A673 (cell line): ENCODE measurements around the gene KRTAP19-4. TPM values are rescaled to one million over a fixed set of nuclear protein-coding genes. Genes with fewer than 3 reads are reported as not detected.

Experiments used
- BruUV-seq: library from RNA; stranded (reverse); fragments of 400-500 nt; replicated peaks from 2 replicates; lab custom pipeline; 2021; lab: Mats Ljungman, UMichigan
- CTCF ChIA-PET: fragments of 300-600 bp; sonication (Branson Sonifier 250); formaldehyde crosslinking; loops from one replicate; lab custom pipeline; 2022; ENCODE audit warnings: antibody characterized with exemption; lab: Charles Lee
- POLR2A ChIA-PET: fragments of 300-600 bp; sonication (Branson Sonifier 250); formaldehyde crosslinking; loops from one replicate; lab custom pipeline; 2022; ENCODE audit warnings: antibody characterized with exemption; ENCODE audit not compliant: low non-redundant PET; lab: Charles Lee
- DNase-seq: peaks from one replicate; pipeline ENCODE4 v3.0.0-alpha.2; 2015; ENCODE audit warnings: low spot score
- H3K27ac ChIP-seq: fragments of 200-600 bp; sonication (generic); 2 replicates; pipeline ENCODE4 v1.5.1; 2016; ENCODE audit warnings: mixed run types, low read depth, mild to moderate bottlenecking, mixed read lengths, antibody characterized with exemption, low read length; ENCODE audit not compliant: poor library complexity, severe bottlenecking
- H3K27me3 ChIP-seq: fragments of 200-600 bp; sonication (generic); replicated peaks from 2 replicates; pipeline ENCODE4 v1.6.1; 2017; ENCODE audit warnings: mixed run types, low read depth, mild to moderate bottlenecking, mixed read lengths, antibody characterized with exemption, low read length; ENCODE audit not compliant: insufficient read depth, poor library complexity
- H3K36me3 ChIP-seq: fragments of 200-600 bp; sonication (generic); 2 replicates; pipeline ENCODE4 v1.6.1; 2016; ENCODE audit warnings: mixed run types, mild to moderate bottlenecking, mixed read lengths, antibody characterized with exemption, low read length; ENCODE audit not compliant: insufficient read depth, poor library complexity, severe bottlenecking
- H3K4me1 ChIP-seq: fragments of 200-600 bp; sonication (generic); 2 replicates; pipeline ENCODE4 v1.6.1; 2017; ENCODE audit warnings: mixed run types, mild to moderate bottlenecking, mixed read lengths, antibody characterized with exemption, low read length; ENCODE audit not compliant: insufficient read depth, poor library complexity, severe bottlenecking
- H3K4me3 ChIP-seq: fragments of 200-600 bp; sonication (generic); 2 replicates; pipeline ENCODE4 v1.5.1; 2016; ENCODE audit warnings: low read depth, mixed run types, mild to moderate bottlenecking, mixed read lengths, low read length; ENCODE audit not compliant: poor library complexity, severe bottlenecking
- H3K9me3 ChIP-seq: fragments of 200-600 bp; sonication (generic); 2 replicates; pipeline ENCODE4 v1.6.1; 2016; ENCODE audit warnings: mixed run types, low read depth, mild to moderate bottlenecking, mixed read lengths, antibody characterized with exemption, low read length; ENCODE audit not compliant: poor library complexity, severe bottlenecking
- CTCF ChIP-seq: fragments of 300-800, 200-600 bp; sonication (generic); conservative IDR thresholded peaks from 2 replicates; pipeline ENCODE4 v1.5.1; 2017; ENCODE audit warnings: low read depth, mild to moderate bottlenecking, antibody characterized with exemption, low read length, moderate library complexity, mixed read lengths
- EZH2 ChIP-seq: fragments of 200-600 bp; sonication (generic); IDR thresholded peaks from 2 replicates; pipeline ENCODE4 v1.6.1; 2017; ENCODE audit warnings: borderline replicate concordance, low read depth, mild to moderate bottlenecking, mixed read lengths, antibody characterized with exemption, low read length; ENCODE audit not compliant: poor library complexity, severe bottlenecking
- intact Hi-C: fragments of 100-400 bp; cut with micrococcal nuclease; formaldehyde crosslinking; loops from one replicate; pipeline ENCODE4 v1.10.0; 2022; ENCODE audit not compliant: unreplicated experiment
- total RNA-seq: library from RNA; stranded (reverse); gene quantifications from 2 replicates; pipeline ENCODE4 v1.2.3, GENCODE V29; 2021

KRTAP19-4 gene
- total RNA-seq, 1 experiment from 2014 or later, result not detected

GRCh38 chr21:30482130-30482529 lies 14.8 kb downstream of the KRTAP19-4 start:
- Histone ChIP-seq H3K27ac (no peak overlapping the region), H3K36me3 (no peaks in the 10 kb centered on the region), H3K4me3 (no peak overlapping the region), H3K9me3 (peaks cover 3% of the 10 kb centered on the region), H3K4me1 (no peaks in the 10 kb centered on the region), H3K27me3 (no peaks in the 10 kb centered on the region)
- no peak for TF ChIP-seq CTCF
- TF ChIP-seq EZH2, result no peak
- ChIA-PET POLR2A (no interaction called here), CTCF (no interaction called here)
- DNase-seq, result no peak
- BruUV-seq, result no TSS peak
- intact Hi-C loops, result no loop called here

GRCh38 chr21:30480145-30480544 lies 16.8 kb downstream of the KRTAP19-4 start, which contains the start of gene KRTAP19-1:
Gene KRTAP19-1 (minus strand): TSS chr21:30480367. CDS start chr21:30480317, 50 bp downstream.
- DNase-seq, result no peak
- CTCF ChIA-PET, result no interaction called here
- BruUV-seq, result no TSS peak

GRCh38 chr21:30479259-30479658 lies 17.7 kb downstream of the KRTAP19-4 start:
- H3K27me3 ChIP-seq, result no peaks in the 10 kb centered on the region
- DNase-seq, result no peak
- H3K4me3 ChIP-seq, result no peak overlapping the region
- H3K27ac ChIP-seq, result no peak overlapping the region
- BruUV-seq, result no TSS peak
- TF ChIP-seq EZH2, result no peak
- no peak for TF ChIP-seq CTCF
- CTCF ChIA-PET, result no interaction called here
- no peaks in the 10 kb centered on the region for H3K36me3 ChIP-seq
- no peaks in the 10 kb centered on the region for H3K9me3 ChIP-seq
- intact Hi-C loops, result no loop called here
- POLR2A ChIA-PET, result no interaction called here
- no peaks in the 10 kb centered on the region for H3K4me1 ChIP-seq

More at GRCh38 chr21:30480145-30480544, 16.8 kb downstream of the KRTAP19-4 start, which contains the start of gene KRTAP19-1:
- POLR2A ChIA-PET, result no interaction called here
- H3K27me3 ChIP-seq, result no peaks in the 10 kb centered on the region
- no peaks in the 10 kb centered on the region for H3K36me3 ChIP-seq
- TF ChIP-seq CTCF, result no peak
- no peak for TF ChIP-seq EZH2
- intact Hi-C loops, result no loop called here
- H3K4me3 ChIP-seq, result no peak within 1 kb of the TSS
- no peaks in the 10 kb centered on the region for H3K4me1 ChIP-seq
- no peak within 1 kb of the TSS for H3K27ac ChIP-seq
- H3K9me3 ChIP-seq, result no peaks in the 10 kb centered on the region
